CD4-positive, alpha-beta T cell (primary cell): Measurements from ENCODE around the gene NTN5. TPM values are rescaled to one million over a fixed set of nuclear protein-coding genes. Genes with fewer than 3 reads are reported as not detected.

ENCODE experiments used
- ATAC-seq: fragments of 200-7000 bp; cut with Tn5 transposase; one replicate; pipeline ENCODE4 v1.10.0; 2022; ENCODE audit warnings: mild to moderate bottlenecking; ENCODE audit not compliant: poor library complexity
- CTCF ChIA-PET: fragments of 350-600 bp; sonication (Branson Sonifier 250); formaldehyde crosslinking; loops from one replicate; lab custom pipeline; 2021; ENCODE audit warnings: antibody characterized with exemption, inconsistent platforms; lab: Charles Lee
- POLR2A ChIA-PET: fragments of 350-600 bp; sonication (Branson Sonifier 250); formaldehyde crosslinking; loops from one replicate; lab custom pipeline; 2021; ENCODE audit warnings: antibody characterized with exemption, inconsistent platforms; lab: Charles Lee
- DNase-seq, 14 experiments: peaks; one replicate each; pipeline ENCODE4 v3.0.0-alpha.2; 2013 to 2020; ENCODE audit warnings: mixed read lengths in 2 of 14
- H3K27ac ChIP-seq, 2 donors: one replicate each; pipeline versions ENCODE4 v1.5.1 to v1.7.0; 2013; ENCODE audit warnings: low read length in 2 of 2, low read depth in 1 of 2, mild to moderate bottlenecking in 1 of 2
- H3K27me3 ChIP-seq, 2 experiments: 1 replicate in 1 of 2; 2 replicates in 1 of 2; pipeline versions ENCODE4 v1.6.1 to v1.7.0; 2013; ENCODE audit warnings: low read length in 2 of 2, control low read depth in 1 of 2, mild to moderate bottlenecking in 1 of 2, moderate library complexity in 1 of 2; ENCODE audit not compliant: insufficient read depth in 2 of 2, control insufficient read depth in 1 of 2
- H3K36me3 ChIP-seq: one replicate; pipeline ENCODE4 v1.6.1; 2013; ENCODE audit warnings: low read length, control low read depth; ENCODE audit not compliant: insufficient read depth
- H3K4me1 ChIP-seq: one replicate; pipeline ENCODE4 v1.6.1; 2013; ENCODE audit warnings: low read length, control low read depth; ENCODE audit not compliant: insufficient read depth
- H3K4me3 ChIP-seq: one replicate; pipeline ENCODE4 v1.5.1; 2013; ENCODE audit warnings: mild to moderate bottlenecking, low read length, moderate library complexity
- H3K9me3 ChIP-seq, 2 experiments: 1 replicate in 1 of 2; 2 replicates in 1 of 2; pipeline versions ENCODE4 v1.6.1 to v1.7.0; 2013; ENCODE audit warnings: low read length in 2 of 2, mild to moderate bottlenecking in 2 of 2, control low read depth in 1 of 2, moderate library complexity in 1 of 2; ENCODE audit not compliant: control insufficient read depth in 1 of 2, insufficient read depth in 1 of 2
- H3K27ac Mint-ChIP-seq: one replicate; pipeline ENCODE4 v1.8.0; 2020; ENCODE audit warnings: mixed read lengths
- H3K27me3 Mint-ChIP-seq: one replicate; pipeline ENCODE4 v1.8.0; 2021; ENCODE audit warnings: mixed read lengths
- H3K36me3 Mint-ChIP-seq: one replicate; pipeline ENCODE4 v1.8.0; 2021; ENCODE audit warnings: low read depth, mixed read lengths
- H3K4me1 Mint-ChIP-seq: one replicate; pipeline ENCODE4 v1.8.0; 2021; ENCODE audit warnings: low read depth, mixed read lengths
- H3K4me3 Mint-ChIP-seq: one replicate; pipeline ENCODE4 v1.8.0; 2020; ENCODE audit warnings: mild to moderate bottlenecking, mixed read lengths
- H3K9me3 Mint-ChIP-seq: one replicate; pipeline ENCODE4 v1.8.0; 2020; ENCODE audit warnings: mixed read lengths
- intact Hi-C, 2 experiments: fragments of 100-400 bp; cut with DNase I in 1 of 2; cut with micrococcal nuclease in 1 of 2; formaldehyde crosslinking; loops; one replicate each; pipeline versions ENCODE4 v1.15.1 to v1.9.0; 2023 to 2025; cut with DNase I, micrococcal nuclease
- total RNA-seq, 174 experiments: library from RNA in 2 of 174; stranded (reverse) in 2 of 174; gene quantifications; one replicate each; pipeline ENCODE4 v1.2.3 and lab custom pipeline; 2021 to 2026
- TF ChIP-seq, protein P1 (sequence below): fragments of 200-600 bp; IDR thresholded peaks from one replicate; pipeline ENCODE4 v1.8.0; 2022; ENCODE audit warnings: antibody characterized with exemption, mild to moderate bottlenecking

NTN5 gene
- total RNA-seq, 2 experiments from 2014 or later, result 2.7 to 3.0 TPM

- H3K4me1 ChIP-seq, result peaks cover 70% of the 10 kb centered on the region
- H3K27me3 Mint-ChIP-seq, result no peaks in the 10 kb centered on the region
- intact Hi-C loops, result loop anchor here (2.0 to 10.0 kb wide), 5 partner anchors 42 to 1239 kb away; partner anchors contain the start of genes AKT1S1 (in 1 of the 2), C19orf73 (in 1 of the 2), PPFIA3 (in 1 of the 2) and TBC1D17 (in 1 of the 2)
- H3K36me3 ChIP-seq, result peaks cover 33% of the 10 kb centered on the region
- ATAC-seq (peak; percentile 8), DNase-seq (peak; percentile 58 to 88 (median 73))
- peak overlapping the region; percentile 97 for H3K27ac Mint-ChIP-seq
- peak overlapping the region; percentile 71 for H3K4me3 ChIP-seq
- peak overlapping the region; percentile 78 to 94 for H3K27ac ChIP-seq
- H3K36me3 Mint-ChIP-seq, result peaks cover 51% of the 10 kb centered on the region
- no peaks in the 10 kb centered on the region for H3K27me3 ChIP-seq
- peaks cover 61% of the 10 kb centered on the region for H3K4me1 Mint-ChIP-seq
- CTCF ChIA-PET, result no interaction called here
- TF ChIP-seq, protein P1, sequence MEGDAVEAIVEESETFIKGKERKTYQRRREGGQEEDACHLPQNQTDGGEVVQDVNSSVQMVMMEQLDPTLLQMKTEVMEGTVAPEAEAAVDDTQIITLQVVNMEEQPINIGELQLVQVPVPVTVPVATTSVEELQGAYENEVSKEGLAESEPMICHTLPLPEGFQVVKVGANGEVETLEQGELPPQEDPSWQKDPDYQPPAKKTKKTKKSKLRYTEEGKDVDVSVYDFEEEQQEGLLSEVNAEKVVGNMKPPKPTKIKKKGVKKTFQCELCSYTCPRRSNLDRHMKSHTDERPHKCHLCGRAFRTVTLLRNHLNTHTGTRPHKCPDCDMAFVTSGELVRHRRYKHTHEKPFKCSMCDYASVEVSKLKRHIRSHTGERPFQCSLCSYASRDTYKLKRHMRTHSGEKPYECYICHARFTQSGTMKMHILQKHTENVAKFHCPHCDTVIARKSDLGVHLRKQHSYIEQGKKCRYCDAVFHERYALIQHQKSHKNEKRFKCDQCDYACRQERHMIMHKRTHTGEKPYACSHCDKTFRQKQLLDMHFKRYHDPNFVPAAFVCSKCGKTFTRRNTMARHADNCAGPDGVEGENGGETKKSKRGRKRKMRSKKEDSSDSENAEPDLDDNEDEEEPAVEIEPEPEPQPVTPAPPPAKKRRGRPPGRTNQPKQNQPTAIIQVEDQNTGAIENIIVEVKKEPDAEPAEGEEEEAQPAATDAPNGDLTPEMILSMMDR, result no peak
- H3K9me3 Mint-ChIP-seq, result no peaks in the 10 kb centered on the region
- POLR2A ChIA-PET, result interaction anchor here (1.6 to 3.7 kb wide), 7 partner anchors 10 to 303 kb away, joined by 3 to 45 read pairs (median 38); partner anchors contain the start of genes CA11, RPL18 and SPHK2
- H3K9me3 ChIP-seq, result no peaks in the 10 kb centered on the region
- peak overlapping the region; percentile 94 for H3K4me3 Mint-ChIP-seq
Measured at GRCh38 chr19:48635263-48635965, 37.4 kb downstream of the NTN5 start.

GRCh38 chr19:48634424-48635262 is 38.2 kb downstream of the NTN5 start:
- Histone ChIP-seq H3K27me3 (no peaks in the 10 kb centered on the region), H3K9me3 (no peaks in the 10 kb centered on the region), H3K36me3 (peaks cover 41% of the 10 kb centered on the region), H3K4me1 (peaks cover 67% of the 10 kb centered on the region), H3K27ac (peak overlapping the region; percentile 78 to 94), H3K4me3 (peak overlapping the region; percentile 71)
- Mint-ChIP-seq H3K27me3 (no peaks in the 10 kb centered on the region), H3K36me3 (peaks cover 59% of the 10 kb centered on the region), H3K4me3 (peak overlapping the region; percentile 90), H3K4me1 (peaks cover 61% of the 10 kb centered on the region), H3K9me3 (no peaks in the 10 kb centered on the region), H3K27ac (peak overlapping the region; percentile 95)
- CTCF ChIA-PET, result interaction anchor here (0.7 to 1.2 kb wide), 2 partner anchors 15 to 337 kb away, joined by 3 to 4 read pairs; partner anchors contain the start of genes RPL18 and SPHK2
- POLR2A ChIA-PET, result interaction anchor here (0.5 to 3.7 kb wide), 15 partner anchors 8 to 926 kb away, joined by 3 to 45 read pairs (median 3); partner anchors contain the start of genes CA11, GYS1, RPL18 and RUVBL2
- TF ChIP-seq, protein P1, result no peak
- DNase-seq (peak; percentile 82 to 96 (median 91)), ATAC-seq (peak; percentile 11)
- intact Hi-C loops, result loop anchor here (1.0 to 10.0 kb wide), 7 partner anchors 10 to 1240 kb away; partner anchors contain the start of genes AKT1S1 (in 1 of the 2), C19orf73 (in 1 of the 2), PPFIA3 (in 1 of the 2) and RPL18 (in 1 of the 2)

DNA sequence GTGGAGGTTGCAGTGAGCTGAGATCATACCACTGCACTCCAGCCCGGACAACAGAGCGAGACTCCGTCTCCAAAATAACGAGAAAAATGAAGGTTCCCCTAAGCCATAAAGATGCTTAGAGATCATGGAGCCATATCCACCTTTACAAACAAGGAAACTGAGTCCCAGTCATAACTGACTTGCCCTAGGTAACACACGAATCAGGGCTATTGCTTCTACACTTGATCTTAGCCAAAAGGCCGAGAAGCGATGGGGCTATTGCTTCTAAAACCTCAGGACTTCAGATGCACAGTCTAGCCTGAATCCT is 38.8 kb downstream of the NTN5 start:
- Mint-ChIP-seq H3K36me3 (peaks cover 62% of the 10 kb centered on the region), H3K9me3 (no peaks in the 10 kb centered on the region), H3K4me1 (peaks cover 57% of the 10 kb centered on the region), H3K27me3 (no peaks in the 10 kb centered on the region), H3K4me3 (peak overlapping the region; percentile 90), H3K27ac (peak overlapping the region; percentile 95)
- peak overlapping the region; percentile 71 for H3K4me3 ChIP-seq
- H3K9me3 ChIP-seq, result no peaks in the 10 kb centered on the region
- H3K36me3 ChIP-seq, result peaks cover 46% of the 10 kb centered on the region
- no peak for ATAC-seq
- H3K27me3 ChIP-seq, result no peaks in the 10 kb centered on the region
- TF ChIP-seq, protein P1, result no peak
- POLR2A ChIA-PET, result interaction anchor here (0.5 to 3.7 kb wide), 15 partner anchors 9 to 927 kb away, joined by 3 to 45 read pairs (median 3); partner anchors contain the start of genes CA11, GYS1, RPL18 and RUVBL2
- CTCF ChIA-PET, result interaction anchor here (0.7 to 1.2 kb wide), 2 partner anchors 15 to 337 kb away, joined by 3 to 4 read pairs; partner anchors contain the start of genes RPL18 and SPHK2
- H3K27ac ChIP-seq, result peak overlapping the region; percentile 78 to 94
- peaks cover 61% of the 10 kb centered on the region for H3K4me1 ChIP-seq
- no peak for DNase-seq
- intact Hi-C loops, result loop anchor here in 1 of 2 experiments (1.0 to 10.0 kb wide), 4 partner anchors 10 to 1241 kb away; partner anchors contain the start of genes AKT1S1, RPL18, SPHK2 and TBC1D17
